Activated CD8-positive, alpha-beta memory T cell treated with anti-CD3 and anti-CD28 coated beads for 24 hours (primary cell): ENCODE data around the gene HBA2.
"Not testable (repeated sequence)": the region's sequence is repeated elsewhere in the genome, so short reads cannot be mapped to it uniquely, and the experiment has no call there.

Experiments used
- DNase-seq: peaks from one replicate; pipeline ENCODE4 v3.0.0-alpha.2; 2020

Gene HBA2

DNA sequence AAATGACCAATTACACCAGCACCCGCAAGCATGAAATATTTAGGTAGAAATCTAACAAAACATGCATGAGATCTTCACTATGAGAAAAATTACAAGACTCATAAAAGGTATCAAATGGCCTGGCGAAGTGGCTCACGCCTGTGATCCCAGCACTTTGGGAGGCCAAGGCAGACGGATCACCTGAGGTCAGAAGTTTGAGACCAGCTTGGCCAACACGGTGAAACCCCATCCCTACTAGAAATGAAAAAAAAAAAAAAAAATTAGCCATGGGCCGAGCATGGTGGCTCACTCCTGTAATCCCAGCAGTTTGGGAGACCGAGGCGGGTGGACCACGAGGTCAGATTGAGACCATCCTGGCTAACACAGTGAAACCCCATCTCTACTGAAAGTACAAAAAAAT is 31.4 kb downstream of the HBA2 start:
- not testable (repeated sequence) for DNase-seq

GRCh38 chr16:209359-209758 is 36.7 kb downstream of the HBA2 start:
- DNase-seq = not testable (repeated sequence)

DNA sequence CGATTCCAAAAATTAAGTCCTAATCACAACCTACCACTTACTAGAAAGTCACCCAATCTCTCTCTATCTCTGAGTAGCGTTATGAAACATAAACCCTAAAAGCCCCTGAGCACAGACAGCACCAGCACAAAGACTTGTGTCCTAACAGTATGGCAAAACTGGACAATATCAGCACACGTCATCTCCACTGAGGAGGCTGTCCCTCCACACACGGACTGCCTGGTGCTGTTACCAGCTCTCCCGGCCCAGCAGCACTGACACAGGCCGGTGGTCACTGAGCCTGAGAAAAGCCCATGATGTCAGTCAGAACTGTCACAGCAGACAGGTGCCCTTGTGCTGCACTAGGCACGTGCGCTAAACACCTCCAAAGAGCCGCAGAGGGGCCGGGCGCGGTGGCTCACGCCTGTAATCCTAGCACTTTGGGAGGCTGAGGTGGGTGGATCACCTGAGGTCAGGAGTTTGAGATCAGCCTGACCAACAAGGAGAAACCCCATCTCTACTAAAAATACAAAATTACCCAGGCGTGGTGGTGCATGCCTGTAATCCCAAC is 39.0 kb downstream of the HBA2 start:
- not testable (repeated sequence) for DNase-seq

DNA sequence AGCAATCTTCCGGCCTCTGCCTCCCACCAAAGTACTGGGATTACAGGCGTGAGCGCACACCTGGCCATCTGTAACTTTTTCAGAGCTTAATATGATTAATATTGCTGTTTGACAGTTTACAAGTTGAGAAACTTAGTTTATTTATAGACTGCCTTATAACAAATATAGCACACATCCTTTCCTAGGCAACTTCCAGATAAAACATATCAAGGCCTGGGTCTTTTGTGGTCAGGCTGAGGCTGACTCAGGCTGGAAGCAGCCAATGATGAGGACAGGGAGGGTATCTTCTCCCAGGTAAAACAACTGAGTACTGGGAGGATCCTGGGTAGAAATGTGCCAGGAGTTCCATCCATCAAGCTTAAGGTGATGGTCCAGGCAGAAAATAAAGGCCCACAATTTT is 40.3 kb downstream of the HBA2 start:
- DNase-seq = no peak

- DNase-seq = no peak
Measured at GRCh38 chr16:220021-220420, 47.3 kb downstream of the HBA2 start.
